IMR-90 (cell line): ENCODE data around the gene PCAT6.

Source experiments
- CEBPB ChIP-seq: IDR thresholded peaks from 2 replicates; pipeline ENCODE4 v1.6.1; 2012; ENCODE audit warnings: low read depth, low read length, improper control_type of control experiment
- CTCF ChIP-seq: conservative IDR thresholded peaks from 2 replicates; pipeline ENCODE4 v1.5.1; 2012; ENCODE audit warnings: mild to moderate bottlenecking, low read depth, low read length, improper control_type of control experiment
- FOS ChIP-seq: fragments of 150-350 bp; IDR thresholded peaks from 2 replicates; pipeline ENCODE4 v1.6.1; 2016; ENCODE audit warnings: low read depth, low read length
- POLR2A ChIP-seq: IDR thresholded peaks from 2 replicates; pipeline ENCODE4 v1.6.1; 2012; ENCODE audit warnings: mild to moderate bottlenecking, low read depth, low read length

- TF ChIP-seq CTCF (no peak), POLR2A (no peak), FOS (no peak), CEBPB (no peak)
Measured at GRCh38 chr1:202821467-202821866, 10.7 kb downstream of the PCAT6 start.
